Activated naive CD4-positive, alpha-beta T cell treated with anti-CD3 and anti-CD28 coated beads, Interleukin-2, amount 50 U/mL, for 24 hours (primary cell): ENCODE measurements around the gene CHST15.

Source experiments
- H3K27ac Mint-ChIP-seq: one replicate; pipeline ENCODE4 v1.8.0; 2021; ENCODE audit warnings: mild to moderate bottlenecking, mixed read lengths
- H3K27me3 Mint-ChIP-seq: one replicate; pipeline ENCODE4 v1.8.0; 2021; ENCODE audit warnings: mixed read lengths
- H3K36me3 Mint-ChIP-seq: one replicate; pipeline ENCODE4 v1.8.0; 2021; ENCODE audit warnings: mixed read lengths
- H3K4me1 Mint-ChIP-seq: one replicate; pipeline ENCODE4 v1.8.0; 2021; ENCODE audit warnings: mixed read lengths
- H3K4me3 Mint-ChIP-seq: one replicate; pipeline ENCODE4 v1.8.0; 2021; ENCODE audit warnings: mild to moderate bottlenecking, mixed read lengths
- H3K9me3 Mint-ChIP-seq: one replicate; pipeline ENCODE4 v1.8.0; 2021; ENCODE audit warnings: mixed read lengths

The CHST15 gene

GRCh38 chr10:124058346-124059003, 34.9 kb downstream of the CHST15 start:
- Mint-ChIP-seq H3K9me3 (no peaks in the 10 kb centered on the region), H3K4me1 (no peaks in the 10 kb centered on the region), H3K27me3 (no peaks in the 10 kb centered on the region), H3K36me3 (no peaks in the 10 kb centered on the region), H3K27ac (no peak overlapping the region), H3K4me3 (no peak overlapping the region)

GRCh38 chr10:124057601-124058000, 35.8 kb downstream of the CHST15 start:
- Mint-ChIP-seq H3K36me3 (no peaks in the 10 kb centered on the region), H3K4me1 (no peaks in the 10 kb centered on the region), H3K27me3 (no peaks in the 10 kb centered on the region), H3K4me3 (no peak overlapping the region), H3K27ac (no peak overlapping the region), H3K9me3 (no peaks in the 10 kb centered on the region)

GRCh38 chr10:124056337-124056980, 36.9 kb downstream of the CHST15 start:
- H3K4me3 Mint-ChIP-seq, result no peak overlapping the region
- no peak overlapping the region for H3K27ac Mint-ChIP-seq
- H3K27me3 Mint-ChIP-seq, result no peaks in the 10 kb centered on the region
- no peaks in the 10 kb centered on the region for H3K9me3 Mint-ChIP-seq
- no peaks in the 10 kb centered on the region for H3K36me3 Mint-ChIP-seq
- no peaks in the 10 kb centered on the region for H3K4me1 Mint-ChIP-seq

- no peaks in the 10 kb centered on the region for H3K9me3 Mint-ChIP-seq
- peak overlapping the region; percentile 15 for H3K27ac Mint-ChIP-seq
- no peak overlapping the region for H3K4me3 Mint-ChIP-seq
- H3K36me3 Mint-ChIP-seq, result no peaks in the 10 kb centered on the region
- H3K4me1 Mint-ChIP-seq, result no peaks in the 10 kb centered on the region
- no peaks in the 10 kb centered on the region for H3K27me3 Mint-ChIP-seq
These were observed 39.4 kb downstream of the CHST15 start for GRCh38 chr10:124053971-124054370.

GRCh38 chr10:124052561-124052960, 40.8 kb downstream of the CHST15 start:
- Mint-ChIP-seq H3K4me3 (no peak overlapping the region), H3K9me3 (no peaks in the 10 kb centered on the region), H3K4me1 (no peaks in the 10 kb centered on the region), H3K27me3 (peaks cover 4% of the 10 kb centered on the region), H3K27ac (no peak overlapping the region), H3K36me3 (no peaks in the 10 kb centered on the region)

GRCh38 chr10:124050021-124051015, 43.1 kb downstream of the CHST15 start:
- no peaks in the 10 kb centered on the region for H3K4me1 Mint-ChIP-seq
- no peaks in the 10 kb centered on the region for H3K36me3 Mint-ChIP-seq
- no peak overlapping the region for H3K4me3 Mint-ChIP-seq
- H3K27me3 Mint-ChIP-seq, result peaks cover 4% of the 10 kb centered on the region
- no peak overlapping the region for H3K27ac Mint-ChIP-seq
- peaks cover 1% of the 10 kb centered on the region for H3K9me3 Mint-ChIP-seq

- H3K36me3 Mint-ChIP-seq, result no peaks in the 10 kb centered on the region
- H3K27me3 Mint-ChIP-seq, result peaks cover 4% of the 10 kb centered on the region
- no peaks in the 10 kb centered on the region for H3K4me1 Mint-ChIP-seq
- no peak overlapping the region for H3K27ac Mint-ChIP-seq
- peaks cover 4% of the 10 kb centered on the region for H3K9me3 Mint-ChIP-seq
- no peak overlapping the region for H3K4me3 Mint-ChIP-seq
These were observed 43.9 kb downstream of the CHST15 start for GRCh38 chr10:124049484-124049883.

GRCh38 chr10:124048371-124049290, 44.8 kb downstream of the CHST15 start:
- Mint-ChIP-seq H3K36me3 (no peaks in the 10 kb centered on the region), H3K27ac (no peak overlapping the region), H3K9me3 (peaks cover 4% of the 10 kb centered on the region), H3K27me3 (peaks cover 4% of the 10 kb centered on the region), H3K4me3 (no peak overlapping the region), H3K4me1 (no peaks in the 10 kb centered on the region)

- H3K4me3 Mint-ChIP-seq, result no peak overlapping the region
- H3K36me3 Mint-ChIP-seq, result no peaks in the 10 kb centered on the region
- H3K27ac Mint-ChIP-seq, result no peak overlapping the region
- peaks cover 4% of the 10 kb centered on the region for H3K9me3 Mint-ChIP-seq
- H3K27me3 Mint-ChIP-seq, result peaks cover 4% of the 10 kb centered on the region
- H3K4me1 Mint-ChIP-seq, result no peaks in the 10 kb centered on the region
These were observed 45.8 kb downstream of the CHST15 start for GRCh38 chr10:124047427-124048152.

- H3K36me3 Mint-ChIP-seq, result no peaks in the 10 kb centered on the region
- H3K4me3 Mint-ChIP-seq, result no peak overlapping the region
- peaks cover 6% of the 10 kb centered on the region for H3K27me3 Mint-ChIP-seq
- no peaks in the 10 kb centered on the region for H3K4me1 Mint-ChIP-seq
- H3K27ac Mint-ChIP-seq, result no peak overlapping the region
- peaks cover 4% of the 10 kb centered on the region for H3K9me3 Mint-ChIP-seq
These were observed 47.5 kb downstream of the CHST15 start for GRCh38 chr10:124045801-124046355.

- no peaks in the 10 kb centered on the region for H3K36me3 Mint-ChIP-seq
- H3K9me3 Mint-ChIP-seq, result peaks cover 4% of the 10 kb centered on the region
- H3K4me3 Mint-ChIP-seq, result no peak overlapping the region
- H3K4me1 Mint-ChIP-seq, result no peaks in the 10 kb centered on the region
- H3K27me3 Mint-ChIP-seq, result peaks cover 6% of the 10 kb centered on the region
- no peak overlapping the region for H3K27ac Mint-ChIP-seq
These were observed 48.1 kb downstream of the CHST15 start for GRCh38 chr10:124045276-124045675.

GRCh38 chr10:124044143-124044862, 49.1 kb downstream of the CHST15 start:
- Mint-ChIP-seq H3K27ac (no peak overlapping the region), H3K4me1 (no peaks in the 10 kb centered on the region), H3K36me3 (no peaks in the 10 kb centered on the region), H3K9me3 (peaks cover 4% of the 10 kb centered on the region), H3K4me3 (no peak overlapping the region), H3K27me3 (peaks cover 6% of the 10 kb centered on the region)

- Mint-ChIP-seq H3K4me1 (no peaks in the 10 kb centered on the region), H3K27ac (no peak overlapping the region), H3K4me3 (no peak overlapping the region), H3K36me3 (no peaks in the 10 kb centered on the region), H3K9me3 (peaks cover 4% of the 10 kb centered on the region), H3K27me3 (peaks cover 6% of the 10 kb centered on the region)
These were observed 49.9 kb downstream of the CHST15 start for GRCh38 chr10:124043310-124044142.
